Loucy (cell line): Measurements from ENCODE around the gene ACOD1.

ENCODE experiments used
- CTCF ChIP-seq: fragments of 200-600 bp; sonication (generic); conservative IDR thresholded peaks from 2 replicates; pipeline ENCODE4 v1.5.1; 2014; ENCODE audit warnings: mild to moderate bottlenecking, antibody characterized with exemption, low read length
- EZH2phosphoT487 ChIP-seq: fragments of 200-600 bp; IDR thresholded peaks from 2 replicates; pipeline ENCODE4 v1.6.1; 2018; ENCODE audit warnings: antibody characterized with exemption, mild to moderate bottlenecking, moderate library complexity, borderline replicate concordance

- TF ChIP-seq CTCF (no peak), EZH2phosphoT487 (no peak)
Measured at GRCh38 chr13:76976929-76977328, 28.6 kb downstream of the ACOD1 start.
